OCI-LY1 (cell line): ENCODE data around the gene PPEF1.

ENCODE experiments used
- H2AFZ ChIP-seq: fragments of 200-600 bp; sonication (generic), shearing (Covaris generic); 2 replicates; pipeline ENCODE4 v1.6.0; 2014; ENCODE audit warnings: antibody characterized with exemption, mild to moderate bottlenecking, low read length
- H3F3A ChIP-seq: fragments of 200-600 bp; sonication (generic), shearing (Covaris generic); 2 replicates; pipeline ENCODE4 v1.6.0; 2014; ENCODE audit warnings: mild to moderate bottlenecking, antibody characterized with exemption, low read length, moderate library complexity; ENCODE audit not compliant: insufficient read depth
- H3K27ac ChIP-seq: fragments of 200-600 bp; sonication (generic); 2 replicates; pipeline ENCODE4 v1.5.1; 2014; ENCODE audit warnings: low read length, mixed run types, mild to moderate bottlenecking, low read depth; ENCODE audit not compliant: poor library complexity, severe bottlenecking
- H3K27me3 ChIP-seq: fragments of 200-600 bp; sonication (generic); 2 replicates; pipeline ENCODE4 v1.6.0; 2014; ENCODE audit warnings: antibody characterized with exemption, mild to moderate bottlenecking, low read length, moderate library complexity; ENCODE audit not compliant: insufficient read depth
- H3K36me3 ChIP-seq: fragments of 200-600 bp; sonication (generic); 2 replicates; pipeline ENCODE4 v1.6.1; 2014; ENCODE audit warnings: mild to moderate bottlenecking, antibody characterized with exemption, low read length, moderate library complexity, mixed read lengths; ENCODE audit not compliant: insufficient read depth
- H3K4me1 ChIP-seq: fragments of 200-600 bp; sonication (generic); 2 replicates; pipeline ENCODE4 v1.5.1; 2014; ENCODE audit warnings: mild to moderate bottlenecking, low read length, moderate library complexity; ENCODE audit not compliant: insufficient read depth, severe bottlenecking
- H3K4me2 ChIP-seq: fragments of 200-600 bp; sonication (generic), shearing (Covaris generic); 2 replicates; pipeline ENCODE4 v1.6.1; 2014; ENCODE audit warnings: low read length
- H3K4me3 ChIP-seq: fragments of 200-600 bp; sonication (generic); 2 replicates; pipeline ENCODE4 v1.5.1; 2014; ENCODE audit warnings: low read length, low read depth, mild to moderate bottlenecking, mixed read lengths; ENCODE audit not compliant: poor library complexity, severe bottlenecking
- H3K79me2 ChIP-seq: fragments of 200-600 bp; shearing (Covaris generic); 2 replicates; pipeline ENCODE4 v1.6.1; 2016; ENCODE audit warnings: mixed run types, low read length, mixed read lengths; ENCODE audit not compliant: insufficient read depth
- H3K9ac ChIP-seq: fragments of 200-600 bp; sonication (generic), shearing (Covaris generic); 2 replicates; pipeline ENCODE4 v1.6.1; 2014; ENCODE audit warnings: mild to moderate bottlenecking, low read length, mixed read lengths
- H3K9me2 ChIP-seq: fragments of 200-600 bp; sonication (generic), shearing (Covaris generic); 2 replicates; pipeline ENCODE4 v1.6.1; 2014; ENCODE audit warnings: low read depth, mild to moderate bottlenecking, low read length, mixed read lengths
- H3K9me3 ChIP-seq: fragments of 200-600 bp; shearing (Covaris generic); 2 replicates; pipeline ENCODE4 v1.6.1; 2014; ENCODE audit warnings: low read length, mixed read lengths
- H4K20me1 ChIP-seq: fragments of 200-600 bp; sonication (generic), shearing (Covaris generic); 2 replicates; pipeline ENCODE4 v1.6.0; 2016; ENCODE audit warnings: mild to moderate bottlenecking, low read length; ENCODE audit not compliant: insufficient read depth
- EZH2 ChIP-seq: fragments of 200-600 bp; sonication (generic), shearing (Covaris generic); IDR thresholded peaks from 2 replicates; pipeline ENCODE4 v1.8.0; 2017; ENCODE audit warnings: borderline replicate concordance, mixed run types, mild to moderate bottlenecking, antibody characterized with exemption, low read length, moderate library complexity, mixed read lengths
- TF ChIP-seq, protein P1 (sequence below): fragments of 200-600 bp; sonication (generic), shearing (Covaris generic); IDR thresholded peaks from 2 replicates; pipeline ENCODE4 v1.5.1; 2017; ENCODE audit warnings: mild to moderate bottlenecking, antibody characterized with exemption, low read length, moderate library complexity, mixed read lengths

Gene PPEF1

DNA sequence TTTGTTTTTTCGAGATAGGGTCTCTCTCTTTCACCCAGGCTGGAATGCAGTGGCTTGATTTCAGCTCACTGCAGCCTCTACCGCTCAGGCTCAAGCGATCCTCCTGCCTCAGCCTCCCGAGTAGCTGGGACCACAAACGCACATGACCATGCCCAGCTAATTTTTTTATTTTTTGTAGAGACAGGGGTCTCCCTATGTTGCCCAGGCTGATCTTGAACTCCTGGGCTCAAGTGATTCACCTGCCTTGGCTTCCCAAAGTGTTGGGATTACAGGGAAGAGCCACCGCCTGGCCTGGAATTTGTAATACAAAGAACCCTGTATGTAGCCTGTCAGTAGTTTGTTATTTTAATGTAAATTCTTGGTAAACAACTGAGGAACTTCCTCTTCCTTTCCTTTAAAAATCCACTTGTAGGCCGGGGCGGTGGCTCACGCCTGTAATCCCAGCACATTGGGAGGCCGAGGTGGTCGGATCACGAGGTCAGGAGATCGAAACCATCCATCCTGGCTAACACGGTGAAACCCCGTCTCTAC is 157.0 kb downstream of the PPEF1 start:
- no peaks in the 10 kb centered on the region for H3F3A ChIP-seq
- H2AFZ ChIP-seq = no peak overlapping the region
- no peak for TF ChIP-seq EZH2
- TF ChIP-seq, protein P1, sequence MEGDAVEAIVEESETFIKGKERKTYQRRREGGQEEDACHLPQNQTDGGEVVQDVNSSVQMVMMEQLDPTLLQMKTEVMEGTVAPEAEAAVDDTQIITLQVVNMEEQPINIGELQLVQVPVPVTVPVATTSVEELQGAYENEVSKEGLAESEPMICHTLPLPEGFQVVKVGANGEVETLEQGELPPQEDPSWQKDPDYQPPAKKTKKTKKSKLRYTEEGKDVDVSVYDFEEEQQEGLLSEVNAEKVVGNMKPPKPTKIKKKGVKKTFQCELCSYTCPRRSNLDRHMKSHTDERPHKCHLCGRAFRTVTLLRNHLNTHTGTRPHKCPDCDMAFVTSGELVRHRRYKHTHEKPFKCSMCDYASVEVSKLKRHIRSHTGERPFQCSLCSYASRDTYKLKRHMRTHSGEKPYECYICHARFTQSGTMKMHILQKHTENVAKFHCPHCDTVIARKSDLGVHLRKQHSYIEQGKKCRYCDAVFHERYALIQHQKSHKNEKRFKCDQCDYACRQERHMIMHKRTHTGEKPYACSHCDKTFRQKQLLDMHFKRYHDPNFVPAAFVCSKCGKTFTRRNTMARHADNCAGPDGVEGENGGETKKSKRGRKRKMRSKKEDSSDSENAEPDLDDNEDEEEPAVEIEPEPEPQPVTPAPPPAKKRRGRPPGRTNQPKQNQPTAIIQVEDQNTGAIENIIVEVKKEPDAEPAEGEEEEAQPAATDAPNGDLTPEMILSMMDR = no peak
- no peak overlapping the region for H3K27ac ChIP-seq
- H4K20me1 ChIP-seq = no peaks in the 10 kb centered on the region
- no peaks in the 10 kb centered on the region for H3K27me3 ChIP-seq
- no peak overlapping the region for H3K9ac ChIP-seq
- no peaks in the 10 kb centered on the region for H3K79me2 ChIP-seq
- no peaks in the 10 kb centered on the region for H3K9me2 ChIP-seq
- H3K9me3 ChIP-seq = no peaks in the 10 kb centered on the region
- no peaks in the 10 kb centered on the region for H3K4me1 ChIP-seq
- no peaks in the 10 kb centered on the region for H3K36me3 ChIP-seq
- H3K4me2 ChIP-seq = no peak overlapping the region
- no peak overlapping the region for H3K4me3 ChIP-seq

- H3K27ac ChIP-seq = no peak overlapping the region
- no peaks in the 10 kb centered on the region for H3K36me3 ChIP-seq
- H3K27me3 ChIP-seq = no peaks in the 10 kb centered on the region
- H3K79me2 ChIP-seq = no peaks in the 10 kb centered on the region
- no peak overlapping the region for H3K9ac ChIP-seq
- no peaks in the 10 kb centered on the region for H3K9me3 ChIP-seq
- H3K4me1 ChIP-seq = no peaks in the 10 kb centered on the region
- no peak overlapping the region for H3K4me2 ChIP-seq
- no peaks in the 10 kb centered on the region for H3F3A ChIP-seq
- no peaks in the 10 kb centered on the region for H3K9me2 ChIP-seq
- no peaks in the 10 kb centered on the region for H4K20me1 ChIP-seq
- no peak overlapping the region for H2AFZ ChIP-seq
- no peak for TF ChIP-seq EZH2
- TF ChIP-seq, protein P1 = no peak
- H3K4me3 ChIP-seq = no peak overlapping the region
Measured at GRCh38 chrX:18871161-18871890, 163.9 kb downstream of the PPEF1 start.

GRCh38 chrX:18871970-18872369 is 164.5 kb downstream of the PPEF1 start:
- no peak overlapping the region for H3K4me3 ChIP-seq
- no peak overlapping the region for H3K9ac ChIP-seq
- no peaks in the 10 kb centered on the region for H4K20me1 ChIP-seq
- no peak overlapping the region for H2AFZ ChIP-seq
- H3K27me3 ChIP-seq = no peaks in the 10 kb centered on the region
- TF ChIP-seq, protein P1 = no peak
- no peak for TF ChIP-seq EZH2
- H3K79me2 ChIP-seq = no peaks in the 10 kb centered on the region
- H3K36me3 ChIP-seq = no peaks in the 10 kb centered on the region
- no peak overlapping the region for H3K4me2 ChIP-seq
- H3F3A ChIP-seq = no peaks in the 10 kb centered on the region
- H3K27ac ChIP-seq = no peak overlapping the region
- no peaks in the 10 kb centered on the region for H3K4me1 ChIP-seq
- no peaks in the 10 kb centered on the region for H3K9me3 ChIP-seq
- H3K9me2 ChIP-seq = no peaks in the 10 kb centered on the region
